HepG2 (cell line): ENCODE data around the gene SLCO2A1. TPM values are rescaled to one million over a fixed set of nuclear protein-coding genes. Genes with fewer than 3 reads are reported as not detected.

Experiments
- ATAC-seq: fragments of 200-7000 bp; cut with Tn5 transposase; 3 replicates; pipeline ENCODE4 v1.9.1; 2020; ENCODE audit warnings: mild to moderate bottlenecking, moderate library complexity
- BruUV-seq: library from RNA; stranded (reverse); fragments of 400-500 nt; replicated peaks from 2 replicates; lab custom pipeline; 2021; lab: Mats Ljungman, UMichigan
- CTCF ChIA-PET: fragments of 300-600 bp; formaldehyde crosslinking; extraction: SDS; loops from one replicate; lab custom pipeline; 2021; ENCODE audit warnings: low total read pairs, inconsistent platforms, low intra/inter-chr PET ratio; lab: Yijun Ruan, JAX
- POLR2A ChIA-PET: fragments of 350-600 bp; sonication (Branson Sonifier 250); formaldehyde crosslinking; loops from one replicate; lab custom pipeline; 2020; ENCODE audit warnings: antibody characterized with exemption, inconsistent platforms; lab: Yijun Ruan, JAX
- DNase-seq: peaks from one replicate; pipeline ENCODE4 v3.0.0-alpha.2; 2015; ENCODE audit warnings: low spot score
- FAIRE-seq: peaks from 3 replicates; lab custom pipeline; 2011; peaks lifted over from hg19 to GRCh38; lab: Jason Lieb, UNC
- H2AFZ ChIP-seq: one replicate; pipeline ENCODE4 v1.6.1; 2011; ENCODE audit warnings: low read length, inconsistent platforms
- H3K27ac ChIP-seq: fragments of 300-600 bp; 3 replicates; pipeline ENCODE4 v1.8.0; 2011; ENCODE audit warnings: mixed run types, mild to moderate bottlenecking, mixed read lengths, low read length, inconsistent platforms; ENCODE audit not compliant: insufficient read depth; ENCODE audit errors: extremely low read length
- H3K27me3 ChIP-seq, 2 experiments: fragments of 200-600 bp in 1 of 2; 2 replicates in 1 of 2; 3 replicates in 1 of 2; pipeline versions ENCODE4 v1.6.0 to v1.8.0; 2011; ENCODE audit warnings: low read length in 2 of 2, mild to moderate bottlenecking in 2 of 2, moderate library complexity in 2 of 2, inconsistent platforms in 1 of 2; ENCODE audit not compliant: insufficient read depth in 2 of 2, control insufficient read depth in 1 of 2
- H3K36me3 ChIP-seq, 2 experiments: fragments of 200-600 bp in 1 of 2; replicated peaks in 1 of 2; 2 replicates in 1 of 2; 3 replicates in 1 of 2; pipeline versions ENCODE4 v1.5.1 to v1.8.0; 2011; ENCODE audit warnings: low read length in 2 of 2, inconsistent platforms in 1 of 2; ENCODE audit not compliant: insufficient read depth in 2 of 2, control insufficient read depth in 1 of 2
- H3K4me1 ChIP-seq: 2 replicates; pipeline ENCODE4 v1.5.1; 2012; ENCODE audit warnings: low read length, inconsistent platforms; ENCODE audit not compliant: insufficient read depth
- H3K4me2 ChIP-seq: 2 replicates; pipeline ENCODE4 v1.6.0; 2011; ENCODE audit warnings: low read depth, low read length, inconsistent platforms
- H3K4me3 ChIP-seq, 3 experiments: fragments of 200-600 bp in 1 of 3; sonication (generic), shearing (Covaris generic) in 1 of 3; replicated peaks in 1 of 3; 2 replicates each; pipeline ENCODE4 v1.5.1; 2011 to 2016; ENCODE audit warnings: low read length in 3 of 3, inconsistent platforms in 2 of 3, low read depth in 2 of 3, mild to moderate bottlenecking in 2 of 3, control low read depth in 1 of 3, mixed read lengths in 1 of 3; ENCODE audit not compliant: insufficient read depth in 1 of 3
- H3K79me2 ChIP-seq: one replicate; pipeline ENCODE4 v1.6.1; 2011; ENCODE audit warnings: low read length, inconsistent platforms; ENCODE audit not compliant: insufficient read depth
- H3K9ac ChIP-seq: 2 replicates; pipeline ENCODE4 v1.6.0; 2011; ENCODE audit warnings: mild to moderate bottlenecking, low read depth, low read length, inconsistent platforms; ENCODE audit not compliant: insufficient read depth
- H3K9me3 ChIP-seq: 2 replicates; pipeline ENCODE4 v1.5.1; 2012; ENCODE audit warnings: mild to moderate bottlenecking, low read length
- H4K20me1 ChIP-seq: 2 replicates; pipeline ENCODE4 v1.6.0; 2011; ENCODE audit warnings: inconsistent platforms, mild to moderate bottlenecking, low read length, moderate library complexity; ENCODE audit not compliant: insufficient read depth
- ARNT2 ChIP-seq: sonication (generic); formaldehyde crosslinking; IDR thresholded peaks from 2 replicates; pipeline ENCODE4 v1.8.0; 2022; ENCODE audit warnings: mild to moderate bottlenecking, low read depth, missing genetic modification reagents, moderate library complexity
- FOXK2 ChIP-seq: fragments of 450-650 bp; IDR thresholded peaks from 2 replicates; pipeline ENCODE4 v1.6.1; 2016
- KLF6 ChIP-seq: IDR thresholded peaks from 2 replicates; pipeline ENCODE4 v1.8.0; 2016; ENCODE audit warnings: missing biosample characterization, missing genetic modification reagents
- MAFF ChIP-seq: IDR thresholded peaks from 2 replicates; pipeline ENCODE4 v1.6.1; 2011; ENCODE audit warnings: low read depth, low read length, improper control_type of control experiment
- SPEN ChIP-seq: sonication (generic); formaldehyde crosslinking; IDR thresholded peaks from 2 replicates; pipeline ENCODE4 v1.5.1; 2020; ENCODE audit warnings: low read depth, mild to moderate bottlenecking, missing genetic modification reagents
- WIZ ChIP-seq: sonication (generic); formaldehyde crosslinking; IDR thresholded peaks from 2 replicates; pipeline ENCODE4 v1.5.1; 2020; ENCODE audit warnings: mild to moderate bottlenecking, missing genetic modification reagents
- ZNF143 ChIP-seq: sonication (generic); formaldehyde crosslinking; IDR thresholded peaks from 2 replicates; pipeline ENCODE4 v1.4.0; 2020; ENCODE audit warnings: missing genetic modification reagents
- ZNF737 ChIP-seq: sonication (generic); formaldehyde crosslinking; IDR thresholded peaks from 2 replicates; pipeline ENCODE4 v1.5.0; 2020; ENCODE audit warnings: missing genetic modification reagents, mild to moderate bottlenecking, borderline replicate concordance
- WGBS: methylation state at CpG from one replicate; pipeline ENCODE4 v1.1.6; 2017; ENCODE audit warnings: low lambda C conversion rate; 5-methylcytosine and 5-hydroxymethylcytosine counted together
- in situ Hi-C: cut with HindIII; loops from 2 replicates; pipeline ENCODE4 v1.10.0; 2017; ENCODE audit warnings: low pct_unique_long_range_greater_than_20kb; ENCODE audit not compliant: extremely low pct_ligation_motif_present
- intact Hi-C: fragments of 100-400 bp; cut with micrococcal nuclease; formaldehyde crosslinking; loops from one replicate; pipeline ENCODE4 v1.10.0; 2022; ENCODE audit not compliant: unreplicated experiment
- polyA plus RNA-seq, 8 experiments: library from polyadenylated mRNA; depleted of rRNA in 3 of 8; stranded (reverse) in 7 of 8; unstranded in 1 of 8; fragments of >200 nt; fragmentation: Illumina TruSeq in 4 of 8; extraction: Trizol in 4 of 8; gene quantifications; 2 replicates each; pipeline versions ENCODE4 v1.2.1 to v1.2.3, GENCODE V29; 2011 to 2016; ENCODE audit warnings: low read depth in 4 of 8, missing spikeins in 1 of 8, mixed read lengths in 1 of 8; ENCODE audit not compliant: insufficient read depth in 1 of 8
- total RNA-seq, 5 experiments: library from RNA; depleted of rRNA; stranded (reverse); fragments of >200 nt; fragmentation: Illumina TruSeq; extraction: Trizol; gene quantifications; 2 replicates each; pipeline ENCODE4 v1.2.3, GENCODE V29; 2016; ENCODE audit warnings: low read depth in 1 of 5
- TF ChIP-seq, protein P1 (sequence below): sonication (generic); formaldehyde crosslinking; IDR thresholded peaks from 2 replicates; pipeline ENCODE4 v1.4.0; 2020; ENCODE audit warnings: missing genetic modification reagents
- TF ChIP-seq, protein P2 (sequence below): sonication (generic); formaldehyde crosslinking; IDR thresholded peaks from 2 replicates; pipeline ENCODE4 v1.8.0; 2022; ENCODE audit warnings: mild to moderate bottlenecking, missing genetic modification reagents

SLCO2A1 gene
- total and polyA plus RNA-seq, 2 of the 13 experiments (the other 11 are each of a cell fraction or from before 2014, with no cell fraction given), result 0.04 TPM; not detected in 1

DNA sequence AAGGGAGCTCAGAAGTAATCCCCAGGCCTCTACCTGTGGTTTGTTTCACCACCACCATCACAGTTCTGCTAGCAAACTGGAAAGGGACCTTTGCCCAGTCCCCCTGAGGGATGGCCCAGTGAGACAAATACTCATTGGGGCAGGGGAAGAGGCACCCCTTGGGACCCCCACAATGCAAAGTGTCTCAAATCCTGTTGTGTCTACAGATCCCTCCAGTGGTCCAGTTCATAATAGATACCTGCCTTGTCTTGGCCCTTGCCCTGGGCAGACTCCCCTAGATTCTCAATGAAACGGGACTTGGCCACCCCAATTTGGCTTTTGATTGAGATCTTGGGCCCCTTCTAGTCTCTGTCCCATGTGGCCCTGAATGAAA, 90.3 kb downstream of the SLCO2A1 start:
- H3K9me3 ChIP-seq, result no peaks in the 10 kb centered on the region
- H3K36me3 ChIP-seq, result no peaks in the 10 kb centered on the region
- no peaks in the 10 kb centered on the region for H3K79me2 ChIP-seq
- DNase-seq, result no peak
- no peak overlapping the region for H2AFZ ChIP-seq
- in situ Hi-C loops, result loop anchor here (10.0 kb wide), 1 partner anchor 105 kb away; no protein-coding TSS in a partner anchor
- peaks cover 4 to 33% of the 10 kb centered on the region in 2 experiments; a peak in 3 of 5 replicates for H3K27me3 ChIP-seq
- CTCF ChIA-PET, result no interaction called here
- H3K4me2 ChIP-seq, result no peak overlapping the region
- no peak overlapping the region for H3K9ac ChIP-seq
- no peaks in the 10 kb centered on the region for H4K20me1 ChIP-seq
- FAIRE-seq, result no peak
- ATAC-seq, result no peak
- no peak overlapping the region for H3K27ac ChIP-seq
- H3K4me3 ChIP-seq, result no peak overlapping the region
- POLR2A ChIA-PET, result no interaction called here
- BruUV-seq, result no TSS peak
- WGBS, result 0% methylated on average over 1 of the region's 1 CpG
- no peaks in the 10 kb centered on the region for H3K4me1 ChIP-seq
- TF ChIP-seq, protein P1, sequence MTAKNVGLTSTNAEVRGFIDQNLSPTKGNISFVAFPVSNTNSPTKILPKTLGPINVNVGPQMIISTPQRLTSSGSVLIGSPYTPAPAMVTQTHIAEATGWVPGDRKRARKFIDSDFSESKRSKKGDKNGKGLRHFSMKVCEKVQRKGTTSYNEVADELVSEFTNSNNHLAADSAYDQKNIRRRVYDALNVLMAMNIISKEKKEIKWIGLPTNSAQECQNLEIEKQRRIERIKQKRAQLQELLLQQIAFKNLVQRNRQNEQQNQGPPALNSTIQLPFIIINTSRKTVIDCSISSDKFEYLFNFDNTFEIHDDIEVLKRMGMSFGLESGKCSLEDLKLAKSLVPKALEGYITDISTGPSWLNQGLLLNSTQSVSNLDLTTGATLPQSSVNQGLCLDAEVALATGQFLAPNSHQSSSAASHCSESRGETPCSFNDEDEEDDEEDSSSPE (CRISPR knock-in tag), result no peak
- TF ChIP-seq SPEN (CRISPR knock-in tag) (no peak), KLF6 (no peak), MAFF (no peak), FOXK2 (no peak), WIZ (CRISPR knock-in tag) (no peak), ARNT2 (no peak), ZNF143 (CRISPR knock-in tag) (no peak), ZNF737 (no peak)
- TF ChIP-seq, protein P2, sequence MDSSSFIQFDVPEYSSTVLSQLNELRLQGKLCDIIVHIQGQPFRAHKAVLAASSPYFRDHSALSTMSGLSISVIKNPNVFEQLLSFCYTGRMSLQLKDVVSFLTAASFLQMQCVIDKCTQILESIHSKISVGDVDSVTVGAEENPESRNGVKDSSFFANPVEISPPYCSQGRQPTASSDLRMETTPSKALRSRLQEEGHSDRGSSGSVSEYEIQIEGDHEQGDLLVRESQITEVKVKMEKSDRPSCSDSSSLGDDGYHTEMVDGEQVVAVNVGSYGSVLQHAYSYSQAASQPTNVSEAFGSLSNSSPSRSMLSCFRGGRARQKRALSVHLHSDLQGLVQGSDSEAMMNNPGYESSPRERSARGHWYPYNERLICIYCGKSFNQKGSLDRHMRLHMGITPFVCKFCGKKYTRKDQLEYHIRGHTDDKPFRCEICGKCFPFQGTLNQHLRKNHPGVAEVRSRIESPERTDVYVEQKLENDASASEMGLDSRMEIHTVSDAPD (CRISPR knock-in tag), result no peak
- intact Hi-C loops, result no loop called here
